ENCODE measurements around the gene SLC4A8. TPM values are rescaled to one million over a fixed set of nuclear protein-coding genes. Genes with fewer than 3 reads are reported as not detected.
"Not testable (repeated sequence)": the region's sequence is repeated elsewhere in the genome, so short reads cannot be mapped to it uniquely, and the experiment has no call there.

Gene SLC4A8
- total RNA-seq, 1 experiment from 2014 or later: 0.89 TPM

DNA sequence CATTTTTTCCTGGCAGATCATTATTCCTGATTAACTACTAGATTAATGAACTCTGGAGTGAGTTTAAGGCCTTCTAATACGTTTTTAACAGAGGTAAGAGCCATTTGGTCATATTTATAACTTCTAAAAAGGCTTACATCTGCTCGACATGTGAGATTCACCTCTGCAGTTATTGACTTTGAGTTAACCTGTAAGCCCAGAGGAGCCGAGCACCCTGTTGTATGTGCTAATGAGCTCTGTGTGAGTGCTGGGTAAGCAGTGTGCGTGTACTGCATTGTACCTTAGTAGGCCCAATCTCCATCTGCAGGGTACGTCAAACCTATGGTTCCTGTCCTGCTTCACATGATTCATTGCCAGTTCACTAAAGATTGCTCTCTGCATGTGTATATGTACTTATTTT is 18.9 kb downstream of the SLC4A8 start:
- Histone ChIP-seq H3K27me3 (no peaks in the 10 kb centered on the region; the same call in 1 of the 2 replicates), H3K36me3 (no peaks in the 10 kb centered on the region), H3K9me3 (no peaks in the 10 kb centered on the region), H3K4me3 (no peak overlapping the region)
- DNase-seq: no peak

DNA sequence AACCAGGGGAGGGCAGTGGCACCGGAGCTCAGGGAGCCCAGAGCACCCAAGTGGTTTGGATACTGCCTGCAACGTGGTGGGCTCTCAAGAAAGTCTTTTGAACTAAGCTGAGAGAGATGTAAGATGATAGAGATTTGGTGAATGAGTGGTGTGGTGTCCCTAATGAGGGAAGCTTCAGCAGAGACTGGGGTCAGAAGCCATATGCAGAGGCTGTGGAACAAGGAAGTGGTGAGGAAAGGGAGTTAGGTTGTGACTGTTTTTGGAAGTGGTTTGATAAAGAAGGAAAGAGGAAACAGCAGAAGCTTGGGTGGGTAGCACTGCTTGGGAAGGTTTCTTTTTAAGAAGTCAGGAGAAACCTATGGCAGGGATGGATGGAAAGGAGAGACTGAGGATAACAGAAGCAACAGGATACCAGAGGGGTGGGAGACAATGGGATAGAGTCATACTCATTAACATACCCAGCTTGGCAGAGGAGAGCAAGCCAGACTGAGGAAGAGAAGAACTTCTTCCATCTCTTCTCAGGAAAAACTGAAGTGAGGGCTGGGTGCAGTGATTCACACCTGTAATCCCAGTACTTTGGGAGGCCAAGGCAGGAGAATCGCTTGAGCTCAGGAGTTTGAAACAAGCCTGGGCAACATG is 24.1 kb downstream of the SLC4A8 start:
- no peaks in the 10 kb centered on the region for H3K36me3 ChIP-seq
- H3K9me3 ChIP-seq: no peaks in the 10 kb centered on the region
- DNase-seq: no peak

DNA sequence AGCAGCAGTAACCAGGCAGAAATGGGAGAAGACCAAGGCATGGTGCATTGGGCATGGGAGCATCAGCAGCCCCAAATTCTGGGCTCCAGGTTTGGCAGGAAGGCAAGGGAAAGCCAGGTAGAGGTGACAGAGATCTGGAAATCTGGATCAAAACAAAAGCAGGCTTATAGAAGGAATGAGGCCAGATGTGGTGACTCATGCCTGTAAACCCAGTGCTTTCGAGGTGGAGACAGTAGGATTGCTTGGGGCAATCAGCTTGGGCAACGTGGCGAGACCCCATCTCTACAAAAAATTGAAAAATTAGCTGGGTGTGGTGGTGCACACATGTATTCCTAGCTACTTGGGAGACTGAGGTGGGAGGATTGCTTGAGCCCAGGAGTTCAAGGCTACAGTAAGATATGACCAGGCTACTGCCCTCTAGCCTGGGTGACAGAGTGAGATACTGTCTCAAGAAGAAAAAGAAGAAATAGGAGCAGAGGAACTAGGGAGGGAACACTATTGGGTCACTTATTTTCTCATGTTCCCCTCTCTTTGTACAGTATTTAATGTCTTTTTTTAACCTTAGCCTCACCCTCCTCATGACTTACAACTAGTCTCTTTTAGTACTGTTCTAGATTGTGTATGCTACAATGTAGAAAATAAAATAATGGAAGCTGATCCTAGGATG is 25.1 kb downstream of the SLC4A8 start:
- Histone ChIP-seq H3K36me3 (no peaks in the 10 kb centered on the region), H3K27me3 (no peaks in the 10 kb centered on the region), H3K4me3 (no peak overlapping the region), H3K9me3 (no peaks in the 10 kb centered on the region)
- DNase-seq: no peak

More for the DNA sequence above, 24.1 kb downstream of the SLC4A8 start:
- H3K4me3 ChIP-seq: no peak overlapping the region
- H3K27me3 ChIP-seq: no peaks in the 10 kb centered on the region

DNA sequence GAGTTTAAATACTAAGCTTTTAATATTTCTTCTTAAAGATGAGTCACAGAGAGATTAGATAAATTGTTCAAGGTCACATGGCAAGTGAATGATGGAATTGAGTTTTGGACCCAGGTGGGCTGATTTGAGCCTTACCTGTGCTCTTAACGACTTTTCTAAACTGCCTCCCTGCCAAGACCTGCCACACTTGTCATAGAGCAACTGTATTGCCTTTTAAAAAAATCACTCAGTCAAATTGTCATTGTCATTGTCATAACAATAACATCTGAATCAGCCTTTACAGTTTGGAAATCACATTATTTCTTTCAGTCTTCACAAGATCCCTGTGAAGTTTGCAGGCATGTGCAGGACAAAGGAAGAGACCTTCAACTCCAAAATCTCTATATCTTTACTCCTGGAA is 25.7 kb downstream of the SLC4A8 start:
- Histone ChIP-seq H3K4me3 (no peak overlapping the region), H3K9me3 (no peaks in the 10 kb centered on the region), H3K27me3 (no peaks in the 10 kb centered on the region), H3K36me3 (no peaks in the 10 kb centered on the region)
- DNase-seq: no peak

DNA sequence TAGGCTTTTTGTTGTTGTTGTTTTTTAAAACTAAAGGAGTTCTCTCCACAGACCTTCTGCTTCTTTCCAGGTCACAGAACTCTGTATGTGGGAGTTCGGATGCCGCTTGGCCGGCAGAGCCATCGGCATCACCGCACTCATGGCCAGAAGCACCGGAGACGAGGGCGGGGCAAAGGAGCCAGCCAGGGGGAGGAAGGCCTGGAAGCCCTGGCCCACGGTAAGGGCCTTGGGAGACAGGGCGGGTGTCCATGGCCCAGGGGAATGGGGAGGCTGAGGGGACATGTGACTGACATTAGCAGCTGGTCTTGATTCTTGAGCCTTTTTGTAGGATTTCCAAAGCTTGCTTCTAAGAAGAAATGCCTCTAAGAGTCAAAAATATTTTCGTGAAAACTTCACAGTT is 26.2 kb downstream of the SLC4A8 start:
- no peaks in the 10 kb centered on the region for H3K27me3 ChIP-seq
- H3K36me3 ChIP-seq: no peaks in the 10 kb centered on the region
- H3K9me3 ChIP-seq: no peaks in the 10 kb centered on the region
- DNase-seq: no peak
- H3K4me3 ChIP-seq: no peak overlapping the region

DNA sequence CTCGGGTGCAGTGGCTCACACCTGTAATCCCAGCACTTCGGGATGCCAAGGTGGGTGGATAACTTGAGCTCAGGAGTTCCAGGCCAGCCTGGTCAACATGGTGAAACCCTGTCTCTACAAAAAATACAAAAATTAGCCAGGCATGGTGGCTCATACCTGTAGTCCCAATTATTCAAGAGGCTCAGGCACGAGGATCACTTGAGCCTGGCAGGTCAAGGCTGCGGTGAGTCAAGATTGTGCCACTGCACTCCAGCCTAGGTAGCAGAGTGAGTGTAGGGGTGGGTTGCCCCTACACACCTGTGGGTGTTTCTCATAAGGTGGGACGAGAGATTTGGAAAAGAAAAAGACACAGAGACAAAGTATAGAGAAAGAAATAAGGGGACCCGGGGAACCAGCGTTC is 29.4 kb downstream of the SLC4A8 start:
- not testable (repeated sequence) for H3K4me3 ChIP-seq, H3K9me3 ChIP-seq, DNase-seq, H3K36me3 ChIP-seq, H3K27me3 ChIP-seq

DNA sequence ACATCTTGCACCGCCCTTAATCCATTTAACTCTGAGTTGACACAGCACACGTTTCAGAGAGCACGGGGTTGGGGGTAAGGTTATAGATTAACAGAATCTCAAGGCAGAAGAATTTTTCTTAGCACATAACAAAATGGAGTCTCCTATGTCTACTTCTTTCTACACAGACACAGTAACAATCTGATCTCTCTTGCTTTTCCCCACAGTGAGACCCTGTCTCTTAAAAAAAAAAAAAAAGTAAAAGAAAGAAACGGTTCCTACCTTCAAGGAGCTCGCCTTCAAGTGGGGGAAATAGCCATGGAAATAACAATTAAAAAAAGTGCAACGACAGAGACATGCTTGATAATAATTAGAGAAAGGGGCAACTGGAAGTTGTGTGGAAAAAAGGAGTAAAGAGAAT is 30.4 kb downstream of the SLC4A8 start:
- H3K9me3 ChIP-seq, H3K36me3 ChIP-seq, H3K27me3 ChIP-seq, H3K4me3 ChIP-seq, DNase-seq: not testable (repeated sequence)

DNA sequence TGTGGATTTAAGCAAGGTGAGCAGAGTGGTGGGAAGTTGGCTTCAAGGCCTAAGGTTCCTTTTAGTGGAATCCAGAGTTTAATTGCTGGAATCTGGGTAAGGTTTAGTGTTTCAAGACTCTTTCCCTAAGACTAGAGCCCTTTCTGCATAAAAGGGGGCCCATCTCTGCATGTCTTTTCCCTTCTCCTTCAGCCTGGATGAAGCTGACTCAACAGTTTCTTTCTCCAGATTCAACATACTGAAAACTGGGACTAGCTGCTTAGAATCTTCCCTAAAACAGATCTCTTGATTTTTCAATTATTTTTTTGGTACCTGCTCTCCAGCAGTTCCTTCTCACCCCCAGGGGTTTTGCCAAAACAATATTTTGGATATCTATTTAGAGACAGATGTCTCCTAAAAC is 34.0 kb downstream of the SLC4A8 start:
- H3K9me3 ChIP-seq: no peaks in the 10 kb centered on the region
- no peak overlapping the region for H3K4me3 ChIP-seq
- H3K36me3 ChIP-seq: no peaks in the 10 kb centered on the region
- no peaks in the 10 kb centered on the region for H3K27me3 ChIP-seq
- DNase-seq: no peak

DNA sequence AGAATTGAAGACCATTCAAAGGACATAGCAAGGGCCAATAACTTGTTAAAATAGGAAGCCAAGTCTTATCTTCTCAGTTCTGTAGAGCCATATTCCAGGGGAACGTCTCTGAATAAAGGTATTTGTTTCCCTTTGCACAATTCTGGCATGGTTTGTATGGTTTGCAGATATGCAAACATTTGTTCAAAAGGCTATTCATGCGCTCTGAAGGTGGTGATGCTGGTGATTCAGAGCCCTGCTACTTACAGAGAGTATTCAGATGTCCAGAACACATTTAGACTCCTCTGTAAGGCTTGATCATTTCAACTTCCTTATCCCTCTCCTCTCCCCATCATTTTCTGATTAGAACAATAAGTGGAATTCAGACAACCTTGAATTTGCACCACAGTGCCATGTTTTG is 35.9 kb downstream of the SLC4A8 start:
- Histone ChIP-seq H3K36me3 (no peaks in the 10 kb centered on the region), H3K4me3 (no peak overlapping the region), H3K9me3 (no peaks in the 10 kb centered on the region), H3K27me3 (no peaks in the 10 kb centered on the region)
- DNase-seq: no peak

DNA sequence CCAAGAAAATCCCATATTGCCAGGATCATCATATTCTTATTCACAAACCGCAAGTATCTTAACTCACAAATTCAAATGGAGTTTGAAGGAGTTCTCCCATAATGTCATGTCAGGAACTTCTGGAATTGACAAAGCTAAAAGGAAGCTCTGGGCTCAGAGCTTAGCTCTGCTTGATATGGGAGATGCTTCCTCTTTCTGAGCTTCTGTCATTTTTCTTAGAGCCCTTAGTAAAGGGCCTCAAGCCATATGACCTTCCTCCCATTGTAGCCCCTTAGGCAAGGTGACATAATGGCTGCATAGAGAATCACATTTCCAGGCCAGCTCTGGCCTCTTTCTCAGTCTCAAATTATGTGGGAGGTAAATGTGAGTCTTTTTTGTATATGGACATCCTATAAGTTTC is 40.9 kb downstream of the SLC4A8 start:
- Histone ChIP-seq H3K4me3 (no peak overlapping the region), H3K36me3 (no peaks in the 10 kb centered on the region), H3K9me3 (no peaks in the 10 kb centered on the region), H3K27me3 (no peaks in the 10 kb centered on the region)
- DNase-seq: no peak

DNA sequence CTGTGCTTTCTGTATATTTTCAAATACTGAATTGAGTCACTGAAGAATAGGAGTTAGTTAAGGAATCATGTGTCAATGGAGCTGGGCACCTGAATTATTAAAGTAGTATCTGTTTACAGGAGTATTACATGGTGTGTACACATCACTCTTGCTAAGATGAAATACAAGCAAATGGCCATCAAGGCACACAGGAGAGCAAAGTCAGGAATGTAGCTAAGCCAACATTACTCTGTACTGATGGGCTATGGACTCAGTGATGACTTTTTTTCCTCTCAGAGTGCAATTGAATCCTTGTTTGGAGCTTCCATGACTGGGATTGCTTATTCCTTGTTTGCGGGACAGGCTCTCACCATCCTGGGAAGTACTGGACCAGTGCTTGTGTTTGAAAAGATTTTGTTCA is 45.5 kb downstream of the SLC4A8 start:
- no peak for DNase-seq
- H3K9me3 ChIP-seq: no peaks in the 10 kb centered on the region
- H3K36me3 ChIP-seq: no peaks in the 10 kb centered on the region
- no peaks in the 10 kb centered on the region for H3K27me3 ChIP-seq
- no peak overlapping the region for H3K4me3 ChIP-seq

DNA sequence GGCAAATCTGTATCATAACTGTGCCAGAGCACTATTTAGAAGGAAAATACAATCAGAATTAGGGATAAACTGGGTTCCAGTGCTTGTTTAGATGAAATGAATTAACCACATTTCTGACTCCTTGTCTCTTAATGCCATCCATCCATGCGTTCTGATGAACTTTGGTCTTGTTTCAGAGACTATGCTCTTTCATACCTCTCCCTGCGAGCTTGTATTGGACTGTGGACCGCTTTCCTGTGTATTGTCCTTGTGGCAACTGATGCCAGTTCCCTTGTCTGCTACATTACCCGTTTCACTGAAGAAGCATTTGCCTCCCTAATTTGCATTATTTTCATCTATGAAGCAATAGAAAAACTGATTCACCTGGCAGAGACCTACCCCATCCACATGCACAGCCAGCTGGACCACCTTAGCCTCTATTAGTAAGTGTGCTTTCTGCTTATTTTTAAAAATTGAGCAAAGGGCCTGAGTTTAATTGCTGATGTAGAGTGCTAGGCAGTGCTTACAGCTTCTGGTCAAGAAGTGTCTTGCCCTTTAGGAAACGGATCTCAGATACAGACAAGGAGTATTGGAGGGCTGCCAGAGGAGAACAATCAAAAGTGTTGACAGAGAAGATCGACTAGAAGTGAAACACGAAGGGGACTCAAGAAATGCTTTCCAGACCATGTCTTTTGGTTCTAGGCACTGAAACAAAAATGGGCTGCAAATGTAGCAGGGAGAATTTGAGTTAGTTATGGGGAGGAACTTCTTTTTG is 46.7 kb downstream of the SLC4A8 start:
- no peaks in the 10 kb centered on the region for H3K9me3 ChIP-seq
- H3K27me3 ChIP-seq: no peaks in the 10 kb centered on the region
- DNase-seq: no peak
- no peaks in the 10 kb centered on the region for H3K36me3 ChIP-seq
- no peak overlapping the region for H3K4me3 ChIP-seq

DNA sequence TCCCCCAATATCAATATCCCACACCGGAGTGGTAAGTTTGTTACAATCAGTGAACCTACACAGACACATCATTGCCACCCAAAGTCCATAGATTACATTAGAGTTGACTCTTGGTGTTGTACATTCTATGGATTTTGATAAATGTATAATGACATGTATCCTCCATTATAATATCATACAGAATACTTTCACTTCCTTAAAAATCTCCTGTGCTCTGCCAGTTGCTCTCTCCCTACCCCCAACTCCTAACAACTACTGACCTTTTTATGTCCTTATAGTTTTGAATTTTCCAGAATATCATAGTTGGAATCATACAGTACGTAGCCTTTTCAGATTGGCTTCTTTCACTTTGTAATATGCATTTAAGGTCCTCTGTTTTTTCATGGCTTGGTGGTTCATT is 48.4 kb downstream of the SLC4A8 start:
- Histone ChIP-seq H3K36me3 (no peaks in the 10 kb centered on the region), H3K9me3 (no peaks in the 10 kb centered on the region), H3K4me3 (no peak overlapping the region), H3K27me3 (no peaks in the 10 kb centered on the region)
- no peak for DNase-seq

DNA sequence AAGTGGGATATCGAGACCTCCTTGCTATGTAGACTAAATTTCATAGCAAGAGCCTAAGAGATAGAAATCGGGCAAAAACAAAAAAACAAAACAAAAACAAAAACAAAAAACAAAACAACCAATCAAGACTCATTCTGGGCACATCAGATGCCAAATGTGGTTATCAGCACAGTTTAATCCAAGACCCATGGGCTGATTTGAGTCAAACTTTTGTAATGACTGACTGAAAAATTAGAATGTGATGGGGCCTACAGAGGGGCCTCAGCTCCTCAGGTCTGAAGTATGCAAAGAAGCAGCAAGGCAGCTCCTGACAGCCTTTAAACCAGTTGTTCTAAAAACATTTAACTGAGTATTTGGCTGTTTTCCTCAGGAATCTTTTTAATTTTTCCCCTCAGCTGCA is 49.3 kb downstream of the SLC4A8 start:
- H3K27me3 ChIP-seq: no peaks in the 10 kb centered on the region
- no peak for DNase-seq
- no peaks in the 10 kb centered on the region for H3K36me3 ChIP-seq
- H3K9me3 ChIP-seq: no peaks in the 10 kb centered on the region
- no peak overlapping the region for H3K4me3 ChIP-seq

DNA sequence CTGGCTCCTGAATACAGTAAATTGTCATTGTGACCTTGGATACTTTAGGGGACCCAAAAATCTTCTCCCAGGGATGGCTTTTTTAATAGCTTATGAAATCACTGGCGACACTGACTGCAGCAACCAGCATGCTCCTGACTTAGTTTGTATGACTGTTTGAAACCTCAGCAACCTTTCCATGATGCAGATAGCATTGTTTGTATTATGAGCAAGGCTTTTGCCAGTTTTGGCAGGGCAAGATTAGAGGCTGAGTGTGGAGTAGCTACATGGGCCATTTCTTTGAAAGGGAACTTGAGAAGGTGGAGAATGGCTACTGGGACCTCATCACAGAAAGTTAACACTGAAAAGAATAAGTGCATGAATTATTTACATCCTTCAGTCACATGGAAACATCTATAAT is 50.9 kb downstream of the SLC4A8 start:
- no peak overlapping the region for H3K4me3 ChIP-seq
- no peaks in the 10 kb centered on the region for H3K9me3 ChIP-seq
- no peaks in the 10 kb centered on the region for H3K36me3 ChIP-seq
- no peak for DNase-seq
- H3K27me3 ChIP-seq: no peaks in the 10 kb centered on the region

DNA sequence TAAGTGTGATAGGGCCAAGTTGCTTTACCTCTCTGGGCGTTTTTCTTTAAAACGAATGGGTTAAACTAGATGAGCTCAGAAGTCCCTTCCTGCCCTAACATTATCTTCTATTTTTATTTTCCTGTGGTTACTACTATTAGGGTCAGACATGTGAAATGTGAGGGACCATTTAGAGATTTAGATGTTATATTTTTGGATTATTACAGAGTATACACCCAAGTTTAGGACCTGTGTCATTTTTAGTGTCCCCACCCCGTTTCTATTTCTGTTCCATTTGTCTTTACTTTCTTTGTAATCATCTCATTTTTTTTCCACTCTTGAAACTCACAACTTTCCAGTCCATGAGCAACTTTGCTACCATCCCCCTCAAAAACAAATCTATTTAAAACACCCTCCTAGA is 56.3 kb downstream of the SLC4A8 start:
- no peaks in the 10 kb centered on the region for H3K36me3 ChIP-seq
- no peaks in the 10 kb centered on the region for H3K27me3 ChIP-seq
- H3K9me3 ChIP-seq: no peaks in the 10 kb centered on the region
- no peak for DNase-seq
- no peak overlapping the region for H3K4me3 ChIP-seq

DNA sequence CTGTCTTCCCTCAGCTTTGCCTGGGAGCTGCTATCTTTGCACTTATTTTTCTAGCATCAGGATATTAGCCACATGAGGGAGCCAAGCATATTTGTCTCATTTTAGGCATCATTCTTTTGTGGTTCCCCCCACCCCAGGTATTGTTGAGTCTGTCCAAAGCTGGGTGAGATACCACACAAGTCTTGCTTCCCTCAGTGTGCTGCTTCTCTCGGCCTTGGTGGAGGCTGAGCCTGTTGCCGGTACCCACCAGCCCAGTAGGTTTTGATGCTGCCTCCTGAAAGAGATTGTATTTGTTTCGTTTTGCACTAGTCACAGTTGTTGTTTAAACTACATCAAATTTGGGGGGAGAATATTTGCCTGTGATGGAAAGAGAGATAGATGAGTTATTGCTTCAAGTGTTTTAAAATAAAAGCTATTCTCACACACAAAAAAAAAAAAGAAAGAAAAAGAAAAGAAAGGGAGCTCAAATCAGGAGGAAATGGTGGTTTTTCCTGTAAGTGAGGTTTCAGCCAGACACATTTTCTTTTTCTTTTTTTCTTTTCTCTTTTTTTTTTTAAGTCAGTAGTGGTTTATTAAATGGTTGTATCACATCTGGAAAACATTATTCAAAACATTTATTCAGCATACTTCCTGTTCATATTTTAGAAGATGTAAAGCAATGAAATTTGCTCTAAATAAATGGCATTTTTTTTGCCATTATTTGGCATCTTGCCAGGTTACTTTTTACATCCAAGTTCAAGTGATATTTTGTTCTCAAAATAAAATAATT is 58.5 kb downstream of the SLC4A8 start:
- Histone ChIP-seq H3K9me3 (no peaks in the 10 kb centered on the region), H3K36me3 (no peaks in the 10 kb centered on the region), H3K4me3 (no peak overlapping the region), H3K27me3 (no peaks in the 10 kb centered on the region)
- DNase-seq: no peak
